NAMALWA (cell line): ENCODE measurements around the gene RAP2B.
"Not testable (repeated sequence)": the region's sequence is repeated elsewhere in the genome, so short reads cannot be mapped to it uniquely, and the experiment has no call there.

Experiments used
- DNase-seq: peaks from one replicate; pipeline ENCODE4 v3.0.0-alpha.2; 2015; ENCODE audit warnings: low spot score

The RAP2B gene

DNA sequence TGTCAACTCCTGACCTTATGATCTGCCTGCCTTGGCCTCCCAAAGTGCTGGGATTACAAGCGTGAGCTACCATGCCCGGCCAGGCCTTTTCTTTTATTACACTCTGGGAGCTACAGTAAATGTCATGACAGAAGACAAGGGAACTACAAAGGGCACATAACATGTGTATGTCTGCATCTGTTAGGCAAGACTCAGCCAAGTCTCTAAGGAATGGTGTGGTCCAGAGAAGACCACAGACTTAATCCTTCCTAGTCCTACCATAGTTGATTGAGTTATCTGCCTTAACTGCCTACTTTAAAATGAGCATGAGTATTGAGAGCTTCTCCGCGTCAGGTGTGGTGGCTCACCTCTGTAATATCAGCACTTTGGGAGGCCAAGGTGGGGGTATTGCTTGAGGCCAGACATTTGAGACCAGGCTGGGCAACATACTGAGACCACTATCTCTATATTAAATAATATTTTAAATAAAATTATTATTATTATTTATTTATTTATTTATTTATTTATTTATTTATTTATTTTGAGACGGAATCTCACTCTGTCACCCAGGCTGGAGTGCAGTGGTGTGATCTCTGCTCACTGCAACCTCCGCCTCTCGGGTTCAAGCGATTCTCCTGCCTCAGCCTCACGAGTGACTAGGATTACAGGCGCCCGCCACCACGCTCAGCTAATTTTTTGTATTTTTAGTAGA is 31.9 kb downstream of the RAP2B start:
- DNase-seq, result not testable (repeated sequence)

- no peak for DNase-seq
Measured at GRCh38 chr3:153195349-153195879, 33.4 kb downstream of the RAP2B start.

DNA sequence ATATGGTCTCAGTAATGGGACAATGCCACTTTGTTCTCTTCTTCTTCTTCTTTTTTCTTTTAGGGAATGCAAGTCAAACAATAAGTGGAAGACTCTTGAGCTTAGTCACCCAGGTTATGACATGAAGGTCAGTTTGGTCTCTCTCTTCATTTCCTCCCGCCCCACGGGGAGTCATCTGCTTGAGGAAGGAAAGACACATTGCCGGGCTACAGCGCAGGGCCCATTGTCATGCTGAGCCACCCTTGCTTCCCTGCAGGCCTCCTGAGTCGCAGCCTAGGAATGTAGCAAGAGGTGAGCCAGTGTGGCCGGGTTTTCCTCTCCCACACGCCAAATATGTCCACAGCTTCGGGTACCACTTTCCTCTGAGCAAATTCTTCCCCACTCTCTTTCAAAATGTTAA is 47.6 kb downstream of the RAP2B start:
- no peak for DNase-seq

- DNase-seq, result no peak
Measured at GRCh38 chr3:153210146-153210545, 48.1 kb downstream of the RAP2B start.

DNA sequence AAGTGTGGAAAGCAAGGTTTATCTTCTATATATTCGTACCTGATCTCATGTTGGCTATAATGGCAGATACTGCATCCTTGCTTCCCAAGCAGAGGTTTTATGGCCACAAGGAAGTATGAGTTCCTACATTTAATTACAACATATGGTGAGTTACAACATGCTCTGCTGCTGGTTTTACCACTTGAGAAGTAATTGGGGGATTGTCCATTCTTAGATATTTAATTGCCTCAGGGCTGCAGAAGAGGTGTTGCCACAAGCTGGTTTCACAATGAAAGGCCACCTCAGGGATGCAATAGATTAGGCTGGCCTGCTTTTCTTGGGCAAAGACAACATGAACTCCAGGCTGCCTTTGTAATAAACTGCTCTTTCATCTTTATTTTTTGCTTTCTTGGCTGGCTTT is 48.6 kb downstream of the RAP2B start:
- DNase-seq, result no peak

DNA sequence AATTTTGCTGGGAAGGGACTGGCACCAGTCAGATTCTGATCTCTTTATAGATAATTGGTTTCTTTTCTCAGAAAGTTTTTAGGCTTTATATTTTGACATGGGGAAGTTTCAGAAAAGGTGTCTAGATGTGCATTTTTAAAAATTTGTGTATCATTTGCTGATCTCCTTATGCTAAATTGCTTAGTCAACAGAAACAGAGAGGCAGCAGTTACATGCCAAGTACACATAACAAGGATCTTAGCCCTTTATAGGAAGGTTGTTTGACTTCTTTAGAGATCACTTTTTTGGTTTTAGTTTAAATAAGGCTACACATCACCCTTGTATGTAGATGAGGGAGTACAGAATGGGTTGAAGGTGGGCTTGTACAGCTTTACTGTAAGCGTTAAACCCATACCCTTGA is 53.5 kb downstream of the RAP2B start:
- no peak for DNase-seq

GRCh38 chr3:153215966-153216365 is 53.9 kb downstream of the RAP2B start:
- no peak for DNase-seq

- no peak for DNase-seq
Measured at GRCh38 chr3:153216928-153217327, 54.9 kb downstream of the RAP2B start.

- DNase-seq, result no peak
Measured at GRCh38 chr3:153219146-153219545, 57.1 kb downstream of the RAP2B start.
